ENCODE data around the gene TRIM62.

TRIM62 gene

DNA sequence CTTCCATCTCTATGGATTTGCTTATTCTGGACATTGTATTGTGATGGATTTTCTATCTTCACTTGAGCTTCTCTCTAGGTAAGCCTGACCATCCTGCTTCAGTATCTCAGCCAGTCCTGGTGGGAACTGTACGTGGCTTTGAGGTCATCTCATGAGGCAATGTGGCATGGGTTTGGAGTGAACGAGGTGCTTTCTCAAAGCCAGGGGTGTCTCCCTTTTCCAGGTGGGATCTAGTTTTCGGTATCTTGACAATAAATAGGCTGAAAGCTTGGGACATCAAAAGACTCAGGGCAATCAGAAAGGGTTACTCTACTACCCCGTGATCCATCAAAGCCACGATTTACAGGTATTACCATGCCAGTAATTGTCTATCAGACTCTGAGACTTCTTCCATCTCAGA is 60.1 kb downstream of the TRIM62 start:
- no peak for DNase-seq (ENCODE audit: low spot score)
- TF ChIP-seq, protein P1, sequence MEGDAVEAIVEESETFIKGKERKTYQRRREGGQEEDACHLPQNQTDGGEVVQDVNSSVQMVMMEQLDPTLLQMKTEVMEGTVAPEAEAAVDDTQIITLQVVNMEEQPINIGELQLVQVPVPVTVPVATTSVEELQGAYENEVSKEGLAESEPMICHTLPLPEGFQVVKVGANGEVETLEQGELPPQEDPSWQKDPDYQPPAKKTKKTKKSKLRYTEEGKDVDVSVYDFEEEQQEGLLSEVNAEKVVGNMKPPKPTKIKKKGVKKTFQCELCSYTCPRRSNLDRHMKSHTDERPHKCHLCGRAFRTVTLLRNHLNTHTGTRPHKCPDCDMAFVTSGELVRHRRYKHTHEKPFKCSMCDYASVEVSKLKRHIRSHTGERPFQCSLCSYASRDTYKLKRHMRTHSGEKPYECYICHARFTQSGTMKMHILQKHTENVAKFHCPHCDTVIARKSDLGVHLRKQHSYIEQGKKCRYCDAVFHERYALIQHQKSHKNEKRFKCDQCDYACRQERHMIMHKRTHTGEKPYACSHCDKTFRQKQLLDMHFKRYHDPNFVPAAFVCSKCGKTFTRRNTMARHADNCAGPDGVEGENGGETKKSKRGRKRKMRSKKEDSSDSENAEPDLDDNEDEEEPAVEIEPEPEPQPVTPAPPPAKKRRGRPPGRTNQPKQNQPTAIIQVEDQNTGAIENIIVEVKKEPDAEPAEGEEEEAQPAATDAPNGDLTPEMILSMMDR (IDR thresholded peaks at IDR 0.05; ENCODE audit: extremely low read depth, missing control alignments) = no peak

- TF ChIP-seq, protein P1 (IDR thresholded peaks at IDR 0.05; ENCODE audit: extremely low read depth, missing control alignments) = no peak
- peak; percentile 55 for DNase-seq (ENCODE audit: low spot score)
Measured at GRCh38 chr1:33120436-33121231, 61.2 kb downstream of the TRIM62 start.

DNA sequence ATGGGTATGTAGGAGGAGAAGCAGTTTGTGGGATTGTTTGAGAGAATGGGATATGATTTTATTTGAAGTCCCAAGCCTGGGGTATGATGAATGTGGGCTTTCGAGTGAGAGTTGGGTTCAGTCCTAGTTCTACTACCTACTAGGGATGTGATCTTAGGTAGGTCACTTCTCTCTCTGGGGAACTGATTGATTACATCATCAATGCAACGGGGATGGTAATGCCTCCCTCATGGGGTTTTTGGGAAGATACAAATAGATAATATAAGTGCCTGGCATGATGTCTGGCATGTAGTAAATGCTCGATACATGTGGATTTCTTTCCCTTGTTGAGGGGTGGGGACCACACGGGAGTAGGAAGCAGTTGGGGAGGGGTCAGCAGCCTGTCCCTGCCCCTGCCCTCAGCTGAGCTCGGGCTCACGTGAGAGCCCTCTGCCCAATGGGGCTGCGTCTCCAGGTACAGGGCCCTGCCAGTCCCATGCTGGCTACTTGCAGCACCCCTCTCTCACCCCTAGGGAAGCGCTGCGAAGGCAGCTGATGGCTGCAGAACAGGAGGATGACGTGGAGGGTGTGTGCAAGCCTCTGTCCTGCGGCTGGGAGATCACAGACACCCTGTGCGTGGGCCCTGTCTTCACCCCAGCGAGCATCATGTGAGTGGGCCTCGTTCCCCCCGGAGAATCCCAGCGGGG is 62.2 kb downstream of the TRIM62 start:
- peak; percentile 60 for DNase-seq (ENCODE audit: low spot score)
- TF ChIP-seq, protein P1 (IDR thresholded peaks at IDR 0.05; ENCODE audit: extremely low read depth, missing control alignments) = no peak

DNA sequence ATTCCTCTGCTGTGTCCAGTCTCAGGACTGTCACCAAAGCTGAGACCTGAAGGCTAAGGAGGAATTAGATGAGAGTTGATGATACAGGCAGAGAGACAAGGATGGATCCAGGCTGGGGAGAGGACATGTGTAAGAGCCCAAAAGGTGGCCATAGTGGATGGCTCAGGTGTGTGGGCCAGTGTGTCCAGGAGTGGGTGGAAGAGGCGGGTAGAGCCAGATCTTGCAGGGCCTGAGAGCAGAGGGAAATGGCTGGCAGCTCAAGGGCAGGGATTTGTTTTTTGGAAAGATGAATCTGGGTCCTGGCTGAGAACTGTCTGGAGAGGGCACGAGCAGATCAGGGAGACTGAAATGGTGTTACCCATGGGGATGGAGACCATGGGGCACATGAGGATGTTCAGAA is 62.8 kb downstream of the TRIM62 start:
- TF ChIP-seq, protein P1 (IDR thresholded peaks at IDR 0.05; ENCODE audit: extremely low read depth, missing control alignments) = no peak
- no peak for DNase-seq (ENCODE audit: low spot score)

DNA sequence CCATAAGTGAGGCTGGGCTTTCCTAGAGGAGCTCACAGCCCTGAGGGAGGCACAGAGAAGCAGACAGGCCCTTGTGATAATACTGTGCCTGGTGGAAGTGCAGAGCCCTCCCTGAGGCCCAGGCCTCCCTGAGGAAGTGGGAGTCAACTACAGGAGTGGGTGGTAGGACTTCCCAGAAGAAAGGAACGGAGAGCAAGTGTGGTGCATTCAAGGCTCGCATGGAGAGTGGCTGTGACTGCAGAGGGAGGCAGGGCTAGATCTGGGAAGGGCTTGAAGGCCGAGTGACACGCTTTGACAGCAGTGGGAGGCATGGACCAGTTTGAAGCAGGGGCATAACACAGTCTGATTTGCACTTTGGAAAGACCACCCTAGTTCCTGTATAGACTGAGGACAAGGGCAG is 63.6 kb downstream of the TRIM62 start:
- TF ChIP-seq, protein P1 (IDR thresholded peaks at IDR 0.05; ENCODE audit: extremely low read depth, missing control alignments) = no peak
- DNase-seq (ENCODE audit: low spot score) = no peak

DNA sequence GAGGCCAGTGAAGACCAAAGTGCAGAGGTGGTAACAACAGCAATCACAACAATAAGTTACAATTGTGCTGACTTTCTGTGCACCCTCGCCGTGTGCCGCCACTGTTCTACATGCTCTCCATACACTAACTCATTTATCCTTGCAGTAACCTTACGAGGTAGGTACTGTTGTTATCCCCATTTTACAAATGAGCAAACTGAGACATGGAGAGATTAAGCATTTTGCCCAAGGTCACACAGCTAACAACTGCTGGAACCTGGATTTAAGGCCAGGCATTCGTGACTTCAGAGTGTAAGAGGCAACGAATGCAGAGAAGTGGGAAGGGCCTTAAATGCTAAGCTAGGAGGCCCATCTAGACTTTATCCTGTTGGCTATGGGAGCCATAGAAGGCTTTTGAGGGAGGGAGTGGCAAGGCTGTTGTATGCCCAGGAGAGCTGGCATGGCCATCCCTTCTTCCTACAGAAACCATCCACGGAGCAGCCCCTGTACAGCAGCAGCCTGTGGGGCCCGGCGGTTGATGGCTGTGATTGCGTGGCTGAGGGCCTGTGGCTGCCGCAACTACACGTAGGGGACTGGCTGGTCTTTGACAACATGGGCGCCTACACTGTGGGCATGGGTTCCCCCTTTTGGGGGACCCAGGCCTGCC is 64.3 kb downstream of the TRIM62 start:
- no peak for DNase-seq (ENCODE audit: low spot score)
- TF ChIP-seq, protein P1 (IDR thresholded peaks at IDR 0.05; ENCODE audit: extremely low read depth, missing control alignments) = no peak

DNA sequence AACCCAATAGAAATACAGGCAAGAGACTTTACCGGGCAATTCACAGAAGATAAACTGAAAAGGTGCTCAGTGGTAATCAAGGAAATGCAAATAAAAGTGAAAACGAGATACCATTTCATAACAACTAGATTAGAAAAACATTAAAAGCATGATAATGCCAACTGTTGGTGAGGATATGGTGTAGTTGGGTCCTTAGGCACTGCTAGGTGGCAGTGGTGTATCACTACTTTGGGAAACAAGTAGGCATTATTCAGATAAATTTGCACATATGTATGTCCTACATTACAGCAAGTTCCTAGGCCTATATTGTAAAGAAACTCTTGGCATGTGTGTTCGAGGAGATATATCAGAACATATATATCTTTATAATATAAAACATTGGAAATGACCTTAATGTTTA is 69.9 kb downstream of the TRIM62 start:
- TF ChIP-seq, protein P1 (IDR thresholded peaks at IDR 0.05; ENCODE audit: extremely low read depth, missing control alignments) = peak; percentile 31
- DNase-seq (ENCODE audit: low spot score) = no peak
